K562 (cell line): ENCODE data around the gene LAMA3. TPM values are rescaled to one million over a fixed set of nuclear protein-coding genes. Genes with fewer than 3 reads are reported as not detected.

Source experiments
- ATAC-seq: fragments of 200-7000 bp; cut with Tn5 transposase; 3 replicates; pipeline ENCODE4 v1.9.1; 2020; ENCODE audit warnings: moderate library complexity
- BruUV-seq: library from RNA; stranded (reverse); fragments of 400-500 nt; replicated peaks from 2 replicates; lab custom pipeline; 2021; lab: Mats Ljungman, UMichigan
- CTCF ChIA-PET: fragments of 300-600 bp; formaldehyde crosslinking; extraction: SDS; loops from one replicate; lab custom pipeline; 2021; ENCODE audit warnings: low intra/inter-chr PET ratio; lab: Yijun Ruan, JAX
- POLR2A ChIA-PET: fragments of 300-600, 350-650 bp; sonication (Branson Sonifier 250); formaldehyde crosslinking; extraction: SDS; loops from one replicate; lab custom pipeline; 2021; ENCODE audit warnings: antibody characterized with exemption, inconsistent platforms; lab: Yijun Ruan, JAX
- DNase-seq, 4 experiments: peaks; one replicate each; pipeline versions ENCODE4 v3.0.0 to v3.0.0-alpha.2; 2011 to 2018; ENCODE audit warnings: low spot score in 3 of 4, mixed read lengths in 3 of 4; ENCODE audit errors: extremely low read depth in 1 of 4
- FAIRE-seq: peaks from 2 replicates; lab custom pipeline; 2011; peaks lifted over from hg19 to GRCh38; lab: Jason Lieb, UNC
- H2AFZ ChIP-seq: 2 replicates; pipeline ENCODE4 v1.6.0; 2011; ENCODE audit warnings: low read depth, low read length, control low read depth, inconsistent platforms
- H3K27ac ChIP-seq: fragments of 200-600 bp; 3 replicates; pipeline ENCODE4 v1.8.0; 2011; ENCODE audit warnings: low read depth, mild to moderate bottlenecking, control low read depth, inconsistent platforms, low read length, moderate library complexity, mixed read lengths; ENCODE audit errors: extremely low read depth
- H3K27me3 ChIP-seq, 2 experiments: fragments of 300-600 bp in 1 of 2; 2 replicates in 1 of 2; 3 replicates in 1 of 2; pipeline versions ENCODE4 v1.6.0 to v1.8.0; 2011; ENCODE audit warnings: inconsistent platforms in 2 of 2, low read length in 2 of 2, mild to moderate bottlenecking in 1 of 2, mixed read lengths in 1 of 2, moderate library complexity in 1 of 2; ENCODE audit not compliant: control insufficient read depth in 2 of 2, insufficient read depth in 2 of 2
- H3K36me3 ChIP-seq: fragments of 300-600 bp; 3 replicates; pipeline ENCODE4 v1.8.0; 2011; ENCODE audit warnings: mild to moderate bottlenecking, low read length, inconsistent platforms; ENCODE audit not compliant: control insufficient read depth, insufficient read depth
- H3K4me1 ChIP-seq, 2 experiments: fragments of 200-600 bp in 1 of 2; replicated peaks in 1 of 2; 2 replicates in 1 of 2; 3 replicates in 1 of 2; pipeline versions ENCODE4 v1.5.1 to v1.8.0; 2011; ENCODE audit warnings: inconsistent platforms in 2 of 2, low read length in 2 of 2, mild to moderate bottlenecking in 1 of 2, mixed read lengths in 1 of 2, moderate library complexity in 1 of 2; ENCODE audit not compliant: control insufficient read depth in 2 of 2, insufficient read depth in 2 of 2
- H3K4me2 ChIP-seq: 2 replicates; pipeline ENCODE4 v1.6.1; 2011; ENCODE audit warnings: low read length, control low read depth, inconsistent platforms, mixed read lengths; ENCODE audit not compliant: insufficient read depth
- H3K4me3 ChIP-seq: fragments of 200-600 bp; sonication (generic), shearing (Covaris generic); 2 replicates; pipeline ENCODE4 v1.5.1; 2016; ENCODE audit warnings: control low read depth, inconsistent platforms
- H3K79me2 ChIP-seq: fragments of 200-600 bp; 3 replicates; pipeline ENCODE4 v1.8.0; 2011; ENCODE audit warnings: low read length, inconsistent platforms; ENCODE audit not compliant: control insufficient read depth, insufficient read depth
- H3K9ac ChIP-seq, 2 experiments: 2 replicates each; pipeline versions ENCODE4 v1.6.0 to v1.6.1; 2011; ENCODE audit warnings: low read depth in 2 of 2, low read length in 2 of 2, control low read depth in 1 of 2, inconsistent platforms in 1 of 2, mild to moderate bottlenecking in 1 of 2, mixed read lengths in 1 of 2; ENCODE audit not compliant: insufficient read depth in 1 of 2
- H3K9me1 ChIP-seq: one replicate; pipeline ENCODE4 v1.6.0; 2011; ENCODE audit warnings: inconsistent platforms, mild to moderate bottlenecking, low read length, moderate library complexity; ENCODE audit not compliant: control insufficient read depth, insufficient read depth
- H3K9me3 ChIP-seq: replicated peaks from 2 replicates; pipeline ENCODE4 v1.5.1; 2011; ENCODE audit warnings: low read depth, low read length, inconsistent platforms; ENCODE audit not compliant: control insufficient read depth, insufficient read depth
- H4K20me1 ChIP-seq: replicated peaks from 2 replicates; pipeline ENCODE4 v1.6.1; 2011; ENCODE audit warnings: low read length, inconsistent platforms, mixed read lengths; ENCODE audit not compliant: control insufficient read depth, insufficient read depth
- FOXJ3 ChIP-seq: sonication (generic); formaldehyde crosslinking; IDR thresholded peaks from 2 replicates; pipeline ENCODE4 v1.4.0; 2020; ENCODE audit warnings: mild to moderate bottlenecking, missing genetic modification reagents
- HDGF ChIP-seq: fragments of 450-650 bp; IDR thresholded peaks from 2 replicates; pipeline ENCODE4 v1.6.1; 2016
- LEF1 ChIP-seq: fragments of 450-650 bp; IDR thresholded peaks from 2 replicates; pipeline ENCODE4 v1.6.1; 2016; ENCODE audit warnings: mild to moderate bottlenecking
- POLR2A ChIP-seq: fragments of 450-650 bp; conservative IDR thresholded peaks from 2 replicates; pipeline ENCODE4 v1.6.1; 2016
- SNIP1 ChIP-seq: fragments of 450-650 bp; IDR thresholded peaks from 2 replicates; pipeline ENCODE4 v1.7.1; 2017; ENCODE audit warnings: low read depth, mild to moderate bottlenecking
- SRF ChIP-seq, 2 experiments: fragments of 250-450, 450-650 bp in 1 of 2; sonication (Bioruptor Pico) in 1 of 2; sonication (generic) in 1 of 2; formaldehyde crosslinking; IDR thresholded peaks; 2 replicates each; pipeline versions ENCODE4 v1.5.0 to v1.5.1; 2020 to 2022; ENCODE audit warnings: mild to moderate bottlenecking in 1 of 2, missing genetic modification reagents in 1 of 2
- TAF1 ChIP-seq: IDR thresholded peaks from 2 replicates; pipeline ENCODE4 v1.6.1; 2011; ENCODE audit warnings: mild to moderate bottlenecking, low read length, moderate library complexity; ENCODE audit not compliant: insufficient read depth, control insufficient read depth, severe bottlenecking; ENCODE audit errors: extremely low read depth
- WGBS: fragments of 100-300 bp; shearing (Covaris generic); methylation state at CpG from one replicate; pipeline ENCODE4 v1.1.6; 2016; ENCODE audit warnings: low coverage, mixed read lengths; ENCODE audit not compliant: insufficient coverage; ENCODE audit errors: missing lambda C conversion rate; 5-methylcytosine and 5-hydroxymethylcytosine counted together
- in situ Hi-C: fragments of 300-500 bp; cut with MboI; formaldehyde crosslinking; loops from 4 replicates; pipeline ENCODE4 v1.15.0; 2018; ENCODE audit warnings: inconsistent platforms, mixed read lengths
- intact Hi-C: fragments of 100-400 bp; cut with micrococcal nuclease; formaldehyde crosslinking; loops from 2 replicates; pipeline ENCODE4 v1.14.2; 2022
- polyA plus RNA-seq, 8 experiments: library from polyadenylated mRNA; depleted of rRNA in 4 of 8; stranded (reverse) in 5 of 8; unstranded in 3 of 8; fragments of >200 nt; fragmentation: Nextera tagmentation in 2 of 8; fragmentation: Illumina TruSeq in 1 of 8; extraction: Ambion mirVana in 2 of 8; extraction: Trizol in 1 of 8; gene quantifications; 2 replicates each; pipeline versions ENCODE4 v1.2.1 to v1.2.3, GENCODE V29; 2011 to 2014; ENCODE audit warnings: inconsistent platforms in 1 of 8, missing spikeins in 1 of 8
- total RNA-seq, 7 experiments: library from RNA; depleted of rRNA in 6 of 7; stranded (reverse); fragments of >200 nt in 6 of 7; fragmentation: Illumina TruSeq in 2 of 7; extraction: Trizol in 2 of 7; gene quantifications; 2 replicates each; pipeline versions ENCODE4 v1.2.1 to v1.2.3, GENCODE V29; 2011 to 2021; ENCODE audit warnings: low replicate concordance in 1 of 7
- TF ChIP-seq, protein P1 (sequence below): fragments of 250-450 bp; sonication (Bioruptor Pico); IDR thresholded peaks from 2 replicates; pipeline ENCODE4 v1.4.0; 2020
- TF ChIP-seq, protein P2 (sequence below), 2 experiments: fragments of 450-650 bp in 1 of 2; sonication (generic) in 1 of 2; formaldehyde crosslinking in 1 of 2; IDR thresholded peaks; 2 replicates each; pipeline versions ENCODE4 v1.7.1 to v1.9.0; 2016 to 2022; ENCODE audit warnings: inconsistent platforms in 1 of 2, mild to moderate bottlenecking in 1 of 2, missing genetic modification reagents in 1 of 2

LAMA3 gene
- total and polyA plus RNA-seq, 9 of the 15 experiments (the other 6 are each of a cell fraction or from before 2014, with no cell fraction given): 0.07 TPM; not detected in 8

DNA sequence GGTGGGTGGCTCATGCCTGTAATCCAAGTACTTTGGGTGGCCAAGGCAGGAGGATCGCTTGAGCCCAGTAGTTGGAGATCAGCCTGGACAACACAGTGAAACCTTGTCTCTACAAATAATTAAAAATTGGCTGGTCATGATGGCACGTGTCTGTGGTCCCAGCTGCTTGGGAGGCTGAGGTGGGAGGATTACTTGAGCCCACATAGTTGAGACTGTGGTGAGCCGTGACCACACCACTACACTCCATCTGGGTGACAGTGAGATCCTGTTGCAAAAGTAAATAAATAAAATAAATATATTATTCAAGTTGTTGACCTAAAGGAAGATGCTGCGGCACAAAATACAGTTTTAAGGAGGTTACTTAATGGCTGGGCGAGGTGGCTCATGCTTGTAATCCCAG is 72.7 kb downstream of the LAMA3 start:
- H4K20me1 ChIP-seq: no peaks in the 10 kb centered on the region
- BruUV-seq: no TSS peak
- no peak overlapping the region for H3K9ac ChIP-seq
- WGBS: 1% methylated on average over 5 of the region's 5 CpGs
- H3K9me3 ChIP-seq: no peaks in the 10 kb centered on the region
- H3K4me3 ChIP-seq: no peak overlapping the region
- H3K36me3 ChIP-seq: no peaks in the 10 kb centered on the region
- ATAC-seq: no peak
- H3K27ac ChIP-seq: no peak overlapping the region
- CTCF ChIA-PET: no interaction called here
- no peak for FAIRE-seq
- intact Hi-C loops: no loop called here
- H3K9me1 ChIP-seq: no peaks in the 10 kb centered on the region
- H2AFZ ChIP-seq: no peak overlapping the region
- H3K79me2 ChIP-seq: no peaks in the 10 kb centered on the region
- H3K4me1 ChIP-seq: peaks cover 0 to 5% of the 10 kb centered on the region in 2 experiments; a peak in 2 of 5 replicates
- H3K27me3 ChIP-seq: peaks cover 0 to 7% of the 10 kb centered on the region in 2 experiments; a peak in 4 of 5 replicates
- in situ Hi-C loops: no loop called here
- no peak for DNase-seq
- no peak overlapping the region for H3K4me2 ChIP-seq
- POLR2A ChIA-PET: interaction anchor here (0.9 kb wide), 1 partner anchor 15 kb away, joined by 3 read pairs; no protein-coding TSS in a partner anchor
- TF ChIP-seq, protein P1, sequence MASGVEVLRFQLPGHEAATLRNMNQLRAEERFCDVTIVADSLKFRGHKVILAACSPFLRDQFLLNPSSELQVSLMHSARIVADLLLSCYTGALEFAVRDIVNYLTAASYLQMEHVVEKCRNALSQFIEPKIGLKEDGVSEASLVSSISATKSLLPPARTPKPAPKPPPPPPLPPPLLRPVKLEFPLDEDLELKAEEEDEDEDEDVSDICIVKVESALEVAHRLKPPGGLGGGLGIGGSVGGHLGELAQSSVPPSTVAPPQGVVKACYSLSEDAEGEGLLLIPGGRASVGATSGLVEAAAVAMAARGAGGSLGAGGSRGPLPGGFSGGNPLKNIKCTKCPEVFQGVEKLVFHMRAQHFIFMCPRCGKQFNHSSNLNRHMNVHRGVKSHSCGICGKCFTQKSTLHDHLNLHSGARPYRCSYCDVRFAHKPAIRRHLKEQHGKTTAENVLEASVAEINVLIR (CRISPR knock-in tag): no peak
- TF ChIP-seq TAF1 (no peak), SNIP1 (no peak), FOXJ3 (CRISPR knock-in tag) (no peak), HDGF (no peak), LEF1 (no peak), POLR2A (no peak), SRF (CRISPR knock-in tag; IDR thresholded peaks at IDR 0.05) (no peak)
- TF ChIP-seq, protein P2, sequence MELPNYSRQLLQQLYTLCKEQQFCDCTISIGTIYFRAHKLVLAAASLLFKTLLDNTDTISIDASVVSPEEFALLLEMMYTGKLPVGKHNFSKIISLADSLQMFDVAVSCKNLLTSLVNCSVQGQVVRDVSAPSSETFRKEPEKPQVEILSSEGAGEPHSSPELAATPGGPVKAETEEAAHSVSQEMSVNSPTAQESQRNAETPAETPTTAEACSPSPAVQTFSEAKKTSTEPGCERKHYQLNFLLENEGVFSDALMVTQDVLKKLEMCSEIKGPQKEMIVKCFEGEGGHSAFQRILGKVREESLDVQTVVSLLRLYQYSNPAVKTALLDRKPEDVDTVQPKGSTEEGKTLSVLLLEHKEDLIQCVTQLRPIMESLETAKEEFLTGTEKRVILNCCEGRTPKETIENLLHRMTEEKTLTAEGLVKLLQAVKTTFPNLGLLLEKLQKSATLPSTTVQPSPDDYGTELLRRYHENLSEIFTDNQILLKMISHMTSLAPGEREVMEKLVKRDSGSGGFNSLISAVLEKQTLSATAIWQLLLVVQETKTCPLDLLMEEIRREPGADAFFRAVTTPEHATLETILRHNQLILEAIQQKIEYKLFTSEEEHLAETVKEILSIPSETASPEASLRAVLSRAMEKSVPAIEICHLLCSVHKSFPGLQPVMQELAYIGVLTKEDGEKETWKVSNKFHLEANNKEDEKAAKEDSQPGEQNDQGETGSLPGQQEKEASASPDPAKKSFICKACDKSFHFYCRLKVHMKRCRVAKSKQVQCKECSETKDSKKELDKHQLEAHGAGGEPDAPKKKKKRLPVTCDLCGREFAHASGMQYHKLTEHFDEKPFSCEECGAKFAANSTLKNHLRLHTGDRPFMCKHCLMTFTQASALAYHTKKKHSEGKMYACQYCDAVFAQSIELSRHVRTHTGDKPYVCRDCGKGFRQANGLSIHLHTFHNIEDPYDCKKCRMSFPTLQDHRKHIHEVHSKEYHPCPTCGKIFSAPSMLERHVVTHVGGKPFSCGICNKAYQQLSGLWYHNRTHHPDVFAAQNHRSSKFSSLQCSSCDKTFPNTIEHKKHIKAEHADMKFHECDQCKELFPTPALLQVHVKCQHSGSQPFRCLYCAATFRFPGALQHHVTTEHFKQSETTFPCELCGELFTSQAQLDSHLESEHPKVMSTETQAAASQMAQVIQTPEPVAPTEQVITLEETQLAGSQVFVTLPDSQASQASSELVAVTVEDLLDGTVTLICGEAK (IDR thresholded peaks at IDR 0.05): no peak
- TF ChIP-seq, protein P2 (CRISPR knock-in tag; IDR thresholded peaks at IDR 0.05): no peak
